SU-DHL-6 (cell line): ENCODE data around the gene CIB4.

Experiments
- CTCF ChIP-seq: fragments of 200-600 bp; sonication (generic); IDR thresholded peaks from one replicate; pipeline ENCODE4 v1.5.1; 2017; ENCODE audit warnings: antibody characterized with exemption, mild to moderate bottlenecking, low read length, moderate library complexity; ENCODE audit not compliant: insufficient read depth, poor library complexity, severe bottlenecking
- EZH2phosphoT487 ChIP-seq: fragments of 200-600 bp; sonication (generic), shearing (Covaris generic); conservative IDR thresholded peaks from 2 replicates; pipeline ENCODE4 v1.6.1; 2018; ENCODE audit warnings: mild to moderate bottlenecking, antibody characterized with exemption, low read length, moderate library complexity, mixed read lengths

- TF ChIP-seq CTCF (no peak), EZH2phosphoT487 (no peak)
Measured at GRCh38 chr2:26629751-26630150, 11.4 kb downstream of the CIB4 start.
